NCI-H187 treated with DMSO at 0.1 percent for 48 hours (cell line): ENCODE results near the gene HNRNPLL.
"Not testable (repeated sequence)": the region's sequence is repeated elsewhere in the genome, so short reads cannot be mapped to it uniquely, and the experiment has no call there.

ENCODE experiments used
- DNase-seq: peaks from one replicate; lab custom pipeline; 2025; lab: John Stamatoyannopoulos, UW

Gene HNRNPLL

GRCh38 chr2:38552259-38552658, 50.5 kb downstream of the HNRNPLL start:
- DNase-seq, result no peak

- DNase-seq, result no peak
Observed at GRCh38 chr2:38551746-38552145, 51.0 kb downstream of the HNRNPLL start.

- no peak for DNase-seq
Observed at GRCh38 chr2:38551171-38551570, 51.6 kb downstream of the HNRNPLL start.

- DNase-seq, result no peak
Observed at GRCh38 chr2:38549851-38550250, 52.9 kb downstream of the HNRNPLL start.

- DNase-seq, result no peak
Observed at GRCh38 chr2:38549071-38549704, 53.5 kb downstream of the HNRNPLL start.

- no peak for DNase-seq
Observed at GRCh38 chr2:38547791-38548190, 54.9 kb downstream of the HNRNPLL start.

- no peak for DNase-seq
Observed at GRCh38 chr2:38546585-38546984, 56.1 kb downstream of the HNRNPLL start.

DNA sequence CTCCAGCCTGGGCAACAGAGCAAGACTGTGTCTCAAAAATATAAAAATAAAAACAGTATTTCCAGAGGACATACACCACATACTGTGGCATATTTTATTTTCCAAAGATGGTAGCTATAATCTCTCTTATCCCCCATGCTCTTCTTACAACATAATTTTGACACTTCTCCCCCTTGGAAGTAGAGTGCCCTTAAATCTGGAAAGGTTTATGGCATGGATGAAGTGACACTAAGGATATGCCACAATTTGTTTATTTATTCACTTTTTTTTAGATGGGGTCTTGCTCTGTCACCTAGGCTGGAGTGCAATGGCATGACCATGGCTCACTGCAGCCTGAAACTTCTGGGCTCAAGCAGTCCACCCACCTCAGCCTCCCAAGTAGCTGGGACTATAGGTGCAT, 56.7 kb downstream of the HNRNPLL start:
- DNase-seq, result no peak

GRCh38 chr2:38542248-38542631, 60.5 kb downstream of the HNRNPLL start:
- not testable (repeated sequence) for DNase-seq

GRCh38 chr2:38540580-38541286, 62.0 kb downstream of the HNRNPLL start:
- no peak for DNase-seq

GRCh38 chr2:38539086-38539485, 63.6 kb downstream of the HNRNPLL start:
- no peak for DNase-seq

DNA sequence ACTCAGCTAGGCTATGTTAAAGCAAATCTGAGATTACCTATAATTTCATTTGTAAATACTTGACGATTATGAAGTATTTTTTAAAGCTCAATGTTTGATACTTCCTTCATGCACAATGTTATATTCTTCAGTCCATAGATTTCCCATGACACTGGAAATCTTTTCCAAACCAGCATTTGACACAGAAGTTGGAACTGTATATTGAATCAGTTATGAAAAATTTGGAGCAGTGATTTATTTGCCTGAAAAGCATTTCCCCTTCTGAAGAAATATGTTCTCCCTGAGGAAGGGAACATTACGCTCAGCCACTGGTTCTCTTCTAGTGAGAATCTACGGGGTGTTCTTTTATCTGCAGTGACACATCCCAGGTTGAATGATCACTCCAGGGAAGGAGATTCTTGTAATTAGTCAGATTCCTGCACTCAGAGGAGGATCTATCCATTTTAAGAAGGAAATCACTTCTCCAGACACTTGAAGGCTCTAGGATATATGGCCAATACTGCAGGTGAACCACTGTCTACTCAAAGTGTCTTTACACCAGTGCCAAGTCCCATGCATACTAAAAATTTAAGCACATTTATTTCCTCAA, 64.7 kb downstream of the HNRNPLL start:
- no peak for DNase-seq

DNA sequence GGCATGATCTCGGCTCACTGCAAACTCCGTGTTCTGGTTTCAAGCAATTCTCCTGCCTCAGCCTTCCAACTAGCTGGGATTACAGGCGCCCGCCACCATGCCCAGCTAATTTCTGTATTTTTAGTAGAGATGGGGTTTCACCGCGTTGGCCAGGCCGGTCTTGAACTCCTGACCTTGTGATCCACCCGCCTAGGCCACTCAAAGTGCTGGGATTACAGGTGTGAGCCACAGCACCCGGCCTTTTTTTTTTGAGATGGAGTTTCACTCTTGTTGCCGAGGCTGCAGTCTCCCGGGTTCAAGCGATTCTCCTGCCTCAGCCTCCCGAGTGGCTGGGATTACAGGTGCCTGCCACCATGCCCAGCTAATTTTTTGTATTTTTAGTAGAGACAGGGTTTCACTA, 65.4 kb downstream of the HNRNPLL start:
- DNase-seq, result not testable (repeated sequence)

- DNase-seq, result no peak
Observed at GRCh38 chr2:38535744-38536506, 66.8 kb downstream of the HNRNPLL start.

DNA sequence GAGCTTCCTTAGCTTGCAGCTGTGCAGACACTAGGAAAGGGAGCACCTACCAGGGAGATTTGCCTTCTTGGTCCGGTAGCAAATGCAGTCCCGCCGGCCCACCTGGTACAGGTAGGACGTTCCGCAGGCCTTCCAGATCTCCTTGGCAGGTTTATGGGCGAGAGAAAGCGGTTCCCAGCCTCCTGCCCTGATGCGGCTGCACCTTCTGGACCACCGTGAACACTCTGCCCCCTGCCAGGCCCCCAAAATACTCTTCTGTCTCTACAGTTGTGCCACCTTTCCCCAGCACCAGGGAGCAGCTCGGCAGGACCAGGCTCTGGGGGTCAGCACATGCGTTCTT, 67.4 kb downstream of the HNRNPLL start:
- DNase-seq, result no peak

DNA sequence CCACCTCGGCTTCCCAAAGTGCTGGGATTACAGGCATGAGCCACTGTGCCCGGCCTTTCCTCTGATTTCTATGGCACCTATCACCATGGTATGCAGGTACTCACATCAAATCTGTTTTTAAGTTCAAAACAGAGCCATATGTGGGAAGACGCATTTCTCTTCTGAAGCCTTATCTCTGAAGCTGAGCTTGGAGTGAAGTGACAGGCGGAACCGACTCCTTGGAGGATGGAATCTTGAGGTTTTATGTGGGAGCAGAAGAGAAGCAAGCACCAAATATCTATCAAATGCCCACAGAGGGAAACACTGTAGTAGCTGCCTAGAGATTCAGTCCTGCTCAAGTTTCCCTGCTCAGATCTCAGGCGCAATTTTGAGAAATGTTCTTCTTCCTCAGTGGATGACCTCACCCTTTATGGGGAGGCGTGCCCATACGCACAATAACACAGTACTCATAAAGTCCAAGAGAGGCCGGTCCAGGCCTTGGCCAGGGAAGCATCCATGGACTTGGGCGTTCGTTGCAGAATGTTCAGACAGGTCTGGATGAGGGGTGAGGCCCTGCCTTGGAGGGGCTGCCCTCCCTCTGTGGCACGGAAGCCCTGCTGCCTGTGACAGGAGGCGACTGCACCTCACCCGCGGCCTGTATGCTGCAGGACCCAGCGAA, 67.9 kb downstream of the HNRNPLL start:
- no peak for DNase-seq

- DNase-seq, result no peak
Observed at GRCh38 chr2:38533757-38534545, 68.8 kb downstream of the HNRNPLL start.

- DNase-seq, result no peak
Observed at GRCh38 chr2:38533180-38533579, 69.5 kb downstream of the HNRNPLL start.

GRCh38 chr2:38532366-38532765, 70.4 kb downstream of the HNRNPLL start:
- no peak for DNase-seq

- no peak for DNase-seq
Observed at GRCh38 chr2:38529208-38529607, 73.5 kb downstream of the HNRNPLL start.

DNA sequence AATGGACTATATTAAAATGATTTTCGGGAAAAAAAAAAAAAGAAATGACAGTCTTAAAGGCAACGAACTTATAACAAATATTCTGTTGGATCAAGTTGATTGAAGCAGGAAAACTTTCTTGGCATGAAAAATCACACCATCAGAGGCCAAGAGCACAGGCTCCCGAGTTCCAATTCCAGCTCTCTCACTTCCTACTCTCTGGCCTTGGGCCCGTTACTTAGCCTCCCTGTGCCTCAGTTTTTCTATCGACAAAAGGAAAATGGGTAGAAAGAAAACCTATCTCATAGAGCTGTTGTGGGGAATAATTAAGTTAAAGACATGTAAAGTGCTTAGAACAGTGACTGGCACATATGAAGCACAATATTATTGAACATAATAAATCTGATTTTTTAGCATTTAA, 74.2 kb downstream of the HNRNPLL start:
- DNase-seq, result no peak
